ENCODE results near the gene RETREG2. TPM values are rescaled to one million over a fixed set of nuclear protein-coding genes. Genes with fewer than 3 reads are reported as not detected.
"Not testable (repeated sequence)": the region's sequence is repeated elsewhere in the genome, so short reads cannot be mapped to it uniquely, and the experiment has no call there.

Gene RETREG2
- total RNA-seq, 1 experiment from 2014 or later: 106 TPM

- no peaks in the 10 kb centered on the region for H3K36me3 ChIP-seq (ENCODE audit: control insufficient read depth, insufficient read depth, low read length)
- POLR2A ChIA-PET: interaction anchor here (0.6 kb wide), 1 partner anchor 189 kb away, joined by 13 read pairs; the partner anchor contains the start of gene DNPEP
- no peaks in the 10 kb centered on the region for H3K27me3 ChIP-seq (ENCODE audit: control insufficient read depth, insufficient read depth, low read length)
- TF ChIP-seq SIN3A (IDR thresholded peaks at IDR 0.05; ENCODE audit: borderline replicate concordance, insufficient read depth, low read depth, low read length) (no peak), POLR2AphosphoS5 (IDR thresholded peaks at IDR 0.05; ENCODE audit: low read depth, low read length) (no peak), TCF7L2 (IDR thresholded peaks at IDR 0.05; ENCODE audit: low read depth, low read length) (no peak)
- TF ChIP-seq, protein P1, sequence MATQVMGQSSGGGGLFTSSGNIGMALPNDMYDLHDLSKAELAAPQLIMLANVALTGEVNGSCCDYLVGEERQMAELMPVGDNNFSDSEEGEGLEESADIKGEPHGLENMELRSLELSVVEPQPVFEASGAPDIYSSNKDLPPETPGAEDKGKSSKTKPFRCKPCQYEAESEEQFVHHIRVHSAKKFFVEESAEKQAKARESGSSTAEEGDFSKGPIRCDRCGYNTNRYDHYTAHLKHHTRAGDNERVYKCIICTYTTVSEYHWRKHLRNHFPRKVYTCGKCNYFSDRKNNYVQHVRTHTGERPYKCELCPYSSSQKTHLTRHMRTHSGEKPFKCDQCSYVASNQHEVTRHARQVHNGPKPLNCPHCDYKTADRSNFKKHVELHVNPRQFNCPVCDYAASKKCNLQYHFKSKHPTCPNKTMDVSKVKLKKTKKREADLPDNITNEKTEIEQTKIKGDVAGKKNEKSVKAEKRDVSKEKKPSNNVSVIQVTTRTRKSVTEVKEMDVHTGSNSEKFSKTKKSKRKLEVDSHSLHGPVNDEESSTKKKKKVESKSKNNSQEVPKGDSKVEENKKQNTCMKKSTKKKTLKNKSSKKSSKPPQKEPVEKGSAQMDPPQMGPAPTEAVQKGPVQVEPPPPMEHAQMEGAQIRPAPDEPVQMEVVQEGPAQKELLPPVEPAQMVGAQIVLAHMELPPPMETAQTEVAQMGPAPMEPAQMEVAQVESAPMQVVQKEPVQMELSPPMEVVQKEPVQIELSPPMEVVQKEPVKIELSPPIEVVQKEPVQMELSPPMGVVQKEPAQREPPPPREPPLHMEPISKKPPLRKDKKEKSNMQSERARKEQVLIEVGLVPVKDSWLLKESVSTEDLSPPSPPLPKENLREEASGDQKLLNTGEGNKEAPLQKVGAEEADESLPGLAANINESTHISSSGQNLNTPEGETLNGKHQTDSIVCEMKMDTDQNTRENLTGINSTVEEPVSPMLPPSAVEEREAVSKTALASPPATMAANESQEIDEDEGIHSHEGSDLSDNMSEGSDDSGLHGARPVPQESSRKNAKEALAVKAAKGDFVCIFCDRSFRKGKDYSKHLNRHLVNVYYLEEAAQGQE (IDR thresholded peaks at IDR 0.05; ENCODE audit: insufficient read depth in 1 of 2, low read depth in 2 of 2, low read length in 1 of 2): no peak
- TF ChIP-seq, protein P2, sequence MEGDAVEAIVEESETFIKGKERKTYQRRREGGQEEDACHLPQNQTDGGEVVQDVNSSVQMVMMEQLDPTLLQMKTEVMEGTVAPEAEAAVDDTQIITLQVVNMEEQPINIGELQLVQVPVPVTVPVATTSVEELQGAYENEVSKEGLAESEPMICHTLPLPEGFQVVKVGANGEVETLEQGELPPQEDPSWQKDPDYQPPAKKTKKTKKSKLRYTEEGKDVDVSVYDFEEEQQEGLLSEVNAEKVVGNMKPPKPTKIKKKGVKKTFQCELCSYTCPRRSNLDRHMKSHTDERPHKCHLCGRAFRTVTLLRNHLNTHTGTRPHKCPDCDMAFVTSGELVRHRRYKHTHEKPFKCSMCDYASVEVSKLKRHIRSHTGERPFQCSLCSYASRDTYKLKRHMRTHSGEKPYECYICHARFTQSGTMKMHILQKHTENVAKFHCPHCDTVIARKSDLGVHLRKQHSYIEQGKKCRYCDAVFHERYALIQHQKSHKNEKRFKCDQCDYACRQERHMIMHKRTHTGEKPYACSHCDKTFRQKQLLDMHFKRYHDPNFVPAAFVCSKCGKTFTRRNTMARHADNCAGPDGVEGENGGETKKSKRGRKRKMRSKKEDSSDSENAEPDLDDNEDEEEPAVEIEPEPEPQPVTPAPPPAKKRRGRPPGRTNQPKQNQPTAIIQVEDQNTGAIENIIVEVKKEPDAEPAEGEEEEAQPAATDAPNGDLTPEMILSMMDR (IDR thresholded peaks at IDR 0.05): no peak
- H3K27ac ChIP-seq (ENCODE audit: low read length): no peak overlapping the region
- in situ Hi-C loops (cut with HindIII; ENCODE audit: low pct_unique_long_range_greater_than_20kb, low sequenced_read_pairs): no loop called here
- no TSS peak for BruUV-seq (replicated peaks)
- CTCF ChIA-PET: no interaction called here
- H3K9me3 ChIP-seq (ENCODE audit: control insufficient read depth, insufficient read depth, low read depth, low read length): no peaks in the 10 kb centered on the region
- DNase-seq (ENCODE audit: low read depth, low spot score): no peak
- intact Hi-C loops (cut with micrococcal nuclease; ENCODE audit: unreplicated experiment): no loop called here
- no peak for ATAC-seq
- no peak overlapping the region for H3K4me3 ChIP-seq (ENCODE audit: low read depth in 2 of 2, low read length in 2 of 2)
- H3K4me1 ChIP-seq (ENCODE audit: control insufficient read depth, insufficient read depth, low read length): no peaks in the 10 kb centered on the region
Observed at GRCh38 chr2:219198974-219199373, 20.9 kb downstream of the RETREG2 start.

DNA sequence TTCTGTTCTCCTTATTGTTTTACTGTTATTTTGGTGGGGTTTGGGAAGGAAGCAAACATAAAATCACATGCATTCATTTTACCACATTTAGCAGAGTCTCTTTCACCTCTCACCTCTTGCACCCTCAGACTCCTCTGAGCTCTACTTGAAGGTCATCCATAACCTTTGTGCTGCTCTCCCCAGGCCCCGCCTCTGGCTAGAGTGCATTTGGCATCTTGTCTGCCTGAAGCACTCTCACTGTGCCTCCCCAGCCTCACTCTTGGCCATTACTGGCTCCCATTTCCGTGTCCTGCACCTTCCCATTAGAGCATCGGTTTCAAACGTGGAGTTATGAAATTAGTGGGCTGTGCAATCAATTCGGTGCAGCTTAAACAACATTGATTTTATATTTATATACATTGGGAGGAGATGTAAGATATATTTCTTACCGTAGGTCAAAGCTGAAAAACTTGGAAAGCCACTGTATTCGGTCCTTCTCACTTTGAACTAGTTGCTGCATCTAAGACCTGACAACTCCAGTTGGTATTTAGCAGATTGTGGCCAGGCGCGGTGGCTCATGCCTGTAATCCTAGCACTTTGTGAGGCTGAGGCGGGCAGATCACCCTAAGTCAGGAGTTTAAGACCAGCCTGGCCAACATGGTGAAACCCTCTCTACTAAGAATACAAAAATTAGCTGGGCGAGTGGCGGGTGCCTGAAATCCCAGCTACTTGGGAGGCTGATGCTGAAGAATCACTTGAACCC is 21.6 kb downstream of the RETREG2 start:
- in situ Hi-C loops (cut with HindIII; ENCODE audit: low pct_unique_long_range_greater_than_20kb, low sequenced_read_pairs): no loop called here

GRCh38 chr2:219200502-219201326 is 22.6 kb downstream of the RETREG2 start:
- in situ Hi-C loops (cut with HindIII; ENCODE audit: low pct_unique_long_range_greater_than_20kb, low sequenced_read_pairs); H3K27me3 ChIP-seq (ENCODE audit: control insufficient read depth, insufficient read depth, low read length); POLR2A ChIA-PET; H3K36me3 ChIP-seq (ENCODE audit: control insufficient read depth, insufficient read depth, low read length); CTCF ChIA-PET; BruUV-seq (replicated peaks); DNase-seq (ENCODE audit: low read depth, low spot score); intact Hi-C loops (cut with micrococcal nuclease; ENCODE audit: unreplicated experiment); H3K4me1 ChIP-seq (ENCODE audit: control insufficient read depth, insufficient read depth, low read length); H3K9me3 ChIP-seq (ENCODE audit: control insufficient read depth, insufficient read depth, low read depth, low read length); H3K4me3 ChIP-seq (ENCODE audit: low read depth in 2 of 2, low read length in 2 of 2); H3K27ac ChIP-seq (ENCODE audit: low read length); ATAC-seq: not testable (repeated sequence)

More for the DNA sequence above, 21.6 kb downstream of the RETREG2 start:
- no peak overlapping the region for H3K27ac ChIP-seq (ENCODE audit: low read length)
- H3K27me3 ChIP-seq (ENCODE audit: control insufficient read depth, insufficient read depth, low read length): no peaks in the 10 kb centered on the region
- no peaks in the 10 kb centered on the region for H3K4me1 ChIP-seq (ENCODE audit: control insufficient read depth, insufficient read depth, low read length)
- POLR2A ChIA-PET: interaction anchor here (0.6 kb wide), 1 partner anchor 188 kb away, joined by 13 read pairs; the partner anchor contains the start of gene DNPEP
- intact Hi-C loops (cut with micrococcal nuclease; ENCODE audit: unreplicated experiment): no loop called here
- CTCF ChIA-PET: no interaction called here
- no TSS peak for BruUV-seq (replicated peaks)
- H3K36me3 ChIP-seq (ENCODE audit: control insufficient read depth, insufficient read depth, low read length): no peaks in the 10 kb centered on the region
- DNase-seq (ENCODE audit: low read depth, low spot score) (no peak), ATAC-seq (no peak)
- no peak for TF ChIP-seq POLR2AphosphoS5 (IDR thresholded peaks at IDR 0.05; ENCODE audit: low read depth, low read length)
- TF ChIP-seq, protein P2 (IDR thresholded peaks at IDR 0.05): no peak
- TF ChIP-seq TCF7L2 (IDR thresholded peaks at IDR 0.05; ENCODE audit: low read depth, low read length): no peak
- H3K9me3 ChIP-seq (ENCODE audit: control insufficient read depth, insufficient read depth, low read depth, low read length): no peaks in the 10 kb centered on the region
- no peak overlapping the region for H3K4me3 ChIP-seq (ENCODE audit: low read depth in 2 of 2, low read length in 2 of 2)

GRCh38 chr2:219201331-219201730 is 23.3 kb downstream of the RETREG2 start:
- intact Hi-C loops (cut with micrococcal nuclease; ENCODE audit: unreplicated experiment); H3K4me1 ChIP-seq (ENCODE audit: control insufficient read depth, insufficient read depth, low read length); H3K27ac ChIP-seq (ENCODE audit: low read length); DNase-seq (ENCODE audit: low read depth, low spot score); ATAC-seq; H3K27me3 ChIP-seq (ENCODE audit: control insufficient read depth, insufficient read depth, low read length); in situ Hi-C loops (cut with HindIII; ENCODE audit: low pct_unique_long_range_greater_than_20kb, low sequenced_read_pairs); H3K4me3 ChIP-seq (ENCODE audit: low read depth in 2 of 2, low read length in 2 of 2); BruUV-seq (replicated peaks); H3K36me3 ChIP-seq (ENCODE audit: control insufficient read depth, insufficient read depth, low read length); H3K9me3 ChIP-seq (ENCODE audit: control insufficient read depth, insufficient read depth, low read depth, low read length): not testable (repeated sequence)
- CTCF ChIA-PET: interaction anchor here (0.6 kb wide), 1 partner anchor 10 kb away, joined by 6 read pairs; no protein-coding TSS in a partner anchor
- POLR2A ChIA-PET: interaction anchor here (0.6 kb wide), 1 partner anchor 32 kb away, joined by 3 read pairs; the partner anchor contains the start of gene SLC23A3

Measured in Panc1 (cell line).